GM15510 (cell line): Measurements from ENCODE around the gene NACA2.

Experiments
- POLR2A ChIP-seq: IDR thresholded peaks from 3 replicates; pipeline ENCODE4 v1.6.1; 2011; ENCODE audit warnings: borderline replicate concordance; ENCODE audit not compliant: insufficient read length; ENCODE audit errors: extremely low read depth

NACA2 gene

GRCh38 chr17:61617330-61617729 lies 26.3 kb upstream of the NACA2 start:
- TF ChIP-seq POLR2A, result no peak

GRCh38 chr17:61616783-61617182 lies 25.8 kb upstream of the NACA2 start:
- no peak for TF ChIP-seq POLR2A

GRCh38 chr17:61614219-61614618 lies 23.2 kb upstream of the NACA2 start:
- no peak for TF ChIP-seq POLR2A

GRCh38 chr17:61611323-61611722 lies 20.3 kb upstream of the NACA2 start:
- TF ChIP-seq POLR2A, result no peak

GRCh38 chr17:61605692-61606091 lies 14.7 kb upstream of the NACA2 start:
- TF ChIP-seq POLR2A, result no peak

- TF ChIP-seq POLR2A, result no peak
These were observed 10.3 kb upstream of the NACA2 start for GRCh38 chr17:61601297-61601696.

GRCh38 chr17:61600621-61601020 lies 9.6 kb upstream of the NACA2 start:
- no peak for TF ChIP-seq POLR2A

- no peak for TF ChIP-seq POLR2A
These were observed 8.6 kb upstream of the NACA2 start for GRCh38 chr17:61599608-61600007.

GRCh38 chr17:61598014-61598413 lies 7.0 kb upstream of the NACA2 start:
- no peak for TF ChIP-seq POLR2A

GRCh38 chr17:61597607-61598006 lies 6.6 kb upstream of the NACA2 start:
- TF ChIP-seq POLR2A, result no peak

- no peak for TF ChIP-seq POLR2A
These were observed 4.6 kb upstream of the NACA2 start for GRCh38 chr17:61595418-61596186.

GRCh38 chr17:61594294-61594825 lies 3.3 kb upstream of the NACA2 start:
- TF ChIP-seq POLR2A, result no peak

GRCh38 chr17:61593426-61593825 lies 2.4 kb upstream of the NACA2 start:
- TF ChIP-seq POLR2A, result no peak

GRCh38 chr17:61591930-61592329 lies 911 bp upstream of the NACA2 start:
- TF ChIP-seq POLR2A, result no peak

- no peak for TF ChIP-seq POLR2A
These were observed 1.0 kb downstream of the NACA2 start for GRCh38 chr17:61589990-61590389.

- TF ChIP-seq POLR2A, result no peak
These were observed 3.0 kb downstream of the NACA2 start for GRCh38 chr17:61587807-61588660.

GRCh38 chr17:61587242-61587641 lies 3.8 kb downstream of the NACA2 start:
- no peak for TF ChIP-seq POLR2A
